ENCODE results near the gene PIANP. TPM values are rescaled to one million over a fixed set of nuclear protein-coding genes. Genes with fewer than 3 reads are reported as not detected.
"Not testable (repeated sequence)": the region's sequence is repeated elsewhere in the genome, so short reads cannot be mapped to it uniquely, and the experiment has no call there.

Gene PIANP
- under 1 TPM; 0.58 to 0.76 TPM for total RNA-seq

- Mint-ChIP-seq H3K4me3 (peak within 1 kb of the TSS; percentile 82 to 84), H3K27me3 (ENCODE audit: low read depth) (peaks cover 71% of the 10 kb centered on the region), H3K4me1 (ENCODE audit: low read depth) (peaks cover 32% of the 10 kb centered on the region), H3K27ac (peak within 1 kb of the TSS; percentile 13), H3K9me3 (no peaks in the 10 kb centered on the region), H3K36me3 (ENCODE audit: insufficient read depth in 2 of 2) (peaks cover 3 to 7% of the 10 kb centered on the region in 2 donors)
- peak; percentile 78 to 82 for ATAC-seq (replicated peaks in 1 of 2)
- DNase-seq = peak; percentile 62 to 65
Measured at GRCh38 chr12:6700646-6701051, at the start of gene PIANP. Gene PIANP, minus strand, starts transcription at chr12:6700815. Its CDS starts 2,754 bp downstream, at chr12:6698061.

GRCh38 chr12:6748761-6749160, 48.1 kb upstream of the PIANP start:
- Mint-ChIP-seq H3K4me1 (ENCODE audit: low read depth) (peaks cover 40% of the 10 kb centered on the region), H3K4me3 (no peak overlapping the region), H3K36me3 (ENCODE audit: insufficient read depth in 2 of 2) (peaks cover 18 to 48% of the 10 kb centered on the region in 2 donors), H3K27ac (no peak overlapping the region), H3K9me3 (peaks cover 0 to 5% of the 10 kb centered on the region in 2 donors), H3K27me3 (ENCODE audit: low read depth) (no peaks in the 10 kb centered on the region)
- ATAC-seq (replicated peaks in 1 of 2) = no peak
- no peak for DNase-seq

GRCh38 chr12:6747216-6747615, 46.6 kb upstream of the PIANP start:
- H3K4me1 Mint-ChIP-seq (ENCODE audit: low read depth) = peaks cover 49% of the 10 kb centered on the region
- H3K27me3 Mint-ChIP-seq (ENCODE audit: low read depth) = no peaks in the 10 kb centered on the region
- no peak for ATAC-seq (replicated peaks in 1 of 2)
- H3K9me3 Mint-ChIP-seq = peaks cover 0 to 11% of the 10 kb centered on the region in 2 donors
- H3K36me3 Mint-ChIP-seq (ENCODE audit: insufficient read depth in 2 of 2) = peaks cover 23 to 60% of the 10 kb centered on the region in 2 donors
- no peak for DNase-seq
- H3K27ac Mint-ChIP-seq = peak overlapping the region; percentile 35
- no peak overlapping the region for H3K4me3 Mint-ChIP-seq

GRCh38 chr12:6745741-6746525, 45.3 kb upstream of the PIANP start:
- Mint-ChIP-seq H3K4me3 (no peak overlapping the region), H3K9me3 (peaks cover 0 to 11% of the 10 kb centered on the region in 2 donors), H3K27me3 (ENCODE audit: low read depth) (no peaks in the 10 kb centered on the region), H3K27ac (peak overlapping the region; percentile 34), H3K36me3 (ENCODE audit: insufficient read depth in 2 of 2) (peaks cover 23 to 53% of the 10 kb centered on the region in 2 donors), H3K4me1 (ENCODE audit: low read depth) (peaks cover 41% of the 10 kb centered on the region)
- DNase-seq (no peak), ATAC-seq (replicated peaks in 1 of 2) (peak; percentile 64 to 73)

GRCh38 chr12:6743300-6743699, 42.7 kb upstream of the PIANP start:
- DNase-seq (peak in 1 of 2 donors; percentile 23), ATAC-seq (replicated peaks in 1 of 2) (peak; percentile 31 to 55)
- H3K9me3 Mint-ChIP-seq = peaks cover 0 to 11% of the 10 kb centered on the region in 2 donors
- peak overlapping the region; percentile 38 for H3K4me3 Mint-ChIP-seq
- peaks cover 41% of the 10 kb centered on the region for H3K4me1 Mint-ChIP-seq (ENCODE audit: low read depth)
- H3K36me3 Mint-ChIP-seq (ENCODE audit: insufficient read depth in 2 of 2) = peaks cover 21 to 39% of the 10 kb centered on the region in 2 donors
- peak overlapping the region; percentile 7 for H3K27ac Mint-ChIP-seq
- H3K27me3 Mint-ChIP-seq (ENCODE audit: low read depth) = not testable (repeated sequence)

- Mint-ChIP-seq H3K4me1 (ENCODE audit: low read depth) (peaks cover 41% of the 10 kb centered on the region), H3K9me3 (peaks cover 0 to 11% of the 10 kb centered on the region in 2 donors), H3K36me3 (ENCODE audit: insufficient read depth in 2 of 2) (peaks cover 17 to 34% of the 10 kb centered on the region in 2 donors), H3K4me3 (peak overlapping the region; percentile 38), H3K27ac (peak overlapping the region; percentile 7), H3K27me3 (ENCODE audit: low read depth) (no peaks in the 10 kb centered on the region)
- peak; percentile 72 to 80 for ATAC-seq (replicated peaks in 1 of 2)
- DNase-seq = no peak
Measured at GRCh38 chr12:6742834-6743233, 42.2 kb upstream of the PIANP start.

GRCh38 chr12:6742080-6742479, 41.5 kb upstream of the PIANP start:
- peaks cover 41% of the 10 kb centered on the region for H3K4me1 Mint-ChIP-seq (ENCODE audit: low read depth)
- H3K36me3 Mint-ChIP-seq (ENCODE audit: insufficient read depth in 2 of 2) = peaks cover 10 to 27% of the 10 kb centered on the region in 2 donors
- DNase-seq; H3K4me3 Mint-ChIP-seq; ATAC-seq (replicated peaks in 1 of 2); H3K27me3 Mint-ChIP-seq (ENCODE audit: low read depth): not testable (repeated sequence)
- peak overlapping the region; percentile 7 for H3K27ac Mint-ChIP-seq
- peaks cover 0 to 11% of the 10 kb centered on the region in 2 donors for H3K9me3 Mint-ChIP-seq

- H3K4me3 Mint-ChIP-seq = no peak overlapping the region
- ATAC-seq (replicated peaks in 1 of 2) (no peak), DNase-seq (no peak)
- no peaks in the 10 kb centered on the region for H3K36me3 Mint-ChIP-seq (ENCODE audit: insufficient read depth in 2 of 2)
- no peaks in the 10 kb centered on the region for H3K9me3 Mint-ChIP-seq
- no peak overlapping the region for H3K27ac Mint-ChIP-seq
- H3K4me1 Mint-ChIP-seq (ENCODE audit: low read depth) = peaks cover 8% of the 10 kb centered on the region
- H3K27me3 Mint-ChIP-seq (ENCODE audit: low read depth) = no peaks in the 10 kb centered on the region
Measured at GRCh38 chr12:6736754-6737153, 36.1 kb upstream of the PIANP start.

GRCh38 chr12:6735448-6736191, 35.0 kb upstream of the PIANP start:
- no peaks in the 10 kb centered on the region for H3K27me3 Mint-ChIP-seq (ENCODE audit: low read depth)
- no peak overlapping the region for H3K4me3 Mint-ChIP-seq
- H3K27ac Mint-ChIP-seq = peak overlapping the region; percentile 18
- peaks cover 0 to 2% of the 10 kb centered on the region in 2 donors for H3K36me3 Mint-ChIP-seq (ENCODE audit: insufficient read depth in 2 of 2)
- no peaks in the 10 kb centered on the region for H3K9me3 Mint-ChIP-seq
- DNase-seq = peak; percentile 57 to 58
- H3K4me1 Mint-ChIP-seq (ENCODE audit: low read depth) = peaks cover 8% of the 10 kb centered on the region
- ATAC-seq (replicated peaks in 1 of 2) = peak; percentile 77 to 79

- Mint-ChIP-seq H3K4me3 (no peak overlapping the region), H3K9me3 (no peaks in the 10 kb centered on the region), H3K36me3 (ENCODE audit: insufficient read depth in 2 of 2) (peaks cover 0 to 4% of the 10 kb centered on the region in 2 donors), H3K27me3 (ENCODE audit: low read depth) (no peaks in the 10 kb centered on the region), H3K4me1 (ENCODE audit: low read depth) (peaks cover 8% of the 10 kb centered on the region), H3K27ac (no peak overlapping the region)
- no peak for DNase-seq
- no peak for ATAC-seq (replicated peaks in 1 of 2)
Measured at GRCh38 chr12:6734506-6735387, 34.1 kb upstream of the PIANP start.

GRCh38 chr12:6730169-6730568, 29.6 kb upstream of the PIANP start:
- Mint-ChIP-seq H3K27me3 (ENCODE audit: low read depth) (no peaks in the 10 kb centered on the region), H3K4me3 (no peak overlapping the region), H3K27ac (no peak overlapping the region), H3K36me3 (ENCODE audit: insufficient read depth in 2 of 2) (peaks cover 0 to 8% of the 10 kb centered on the region in 2 donors), H3K9me3 (no peaks in the 10 kb centered on the region), H3K4me1 (ENCODE audit: low read depth) (peaks cover 8% of the 10 kb centered on the region)
- DNase-seq = no peak
- no peak for ATAC-seq (replicated peaks in 1 of 2)

- no peak for ATAC-seq (replicated peaks in 1 of 2)
- H3K9me3 Mint-ChIP-seq = no peaks in the 10 kb centered on the region
- H3K36me3 Mint-ChIP-seq (ENCODE audit: insufficient read depth in 2 of 2) = peaks cover 0 to 8% of the 10 kb centered on the region in 2 donors
- no peak overlapping the region for H3K4me3 Mint-ChIP-seq
- H3K27ac Mint-ChIP-seq = no peak overlapping the region
- H3K27me3 Mint-ChIP-seq (ENCODE audit: low read depth) = no peaks in the 10 kb centered on the region
- DNase-seq = no peak
- peaks cover 18% of the 10 kb centered on the region for H3K4me1 Mint-ChIP-seq (ENCODE audit: low read depth)
Measured at GRCh38 chr12:6729186-6729585, 28.6 kb upstream of the PIANP start.
